Ishikawa (cell line): Measurements from ENCODE around the gene TRIL.

Experiments used
- CEBPB ChIP-seq: IDR thresholded peaks from 2 replicates; pipeline ENCODE4 v1.6.1; 2012
- EGR1 ChIP-seq: IDR thresholded peaks from 2 replicates; pipeline ENCODE4 v1.6.1; 2012
- EP300 ChIP-seq: IDR thresholded peaks from 2 replicates; pipeline ENCODE4 v1.6.1; 2012; ENCODE audit warnings: borderline replicate concordance
- FOXM1 ChIP-seq: IDR thresholded peaks from 2 replicates; pipeline ENCODE4 v1.6.1; 2012; ENCODE audit warnings: low read depth, borderline replicate concordance
- MAX ChIP-seq: IDR thresholded peaks from 2 replicates; pipeline ENCODE4 v1.6.1; 2012
- NFIC ChIP-seq: IDR thresholded peaks from 2 replicates; pipeline ENCODE4 v1.6.1; 2012
- RAD21 ChIP-seq: IDR thresholded peaks from 2 replicates; pipeline ENCODE4 v1.6.1; 2012; ENCODE audit warnings: low read depth
- REST ChIP-seq: IDR thresholded peaks from 2 replicates; pipeline ENCODE4 v1.6.1; 2012; ENCODE audit warnings: low read depth, mild to moderate bottlenecking
- TAF1 ChIP-seq: IDR thresholded peaks from 2 replicates; pipeline ENCODE4 v1.6.1; 2012; ENCODE audit warnings: low read depth, mild to moderate bottlenecking
- TCF12 ChIP-seq: IDR thresholded peaks from 2 replicates; pipeline ENCODE4 v1.6.1; 2012; ENCODE audit warnings: low read depth
- TEAD4 ChIP-seq: IDR thresholded peaks from 2 replicates; pipeline ENCODE4 v1.6.1; 2012
- USF1 ChIP-seq: IDR thresholded peaks from 2 replicates; pipeline ENCODE4 v1.6.1; 2012
- YY1 ChIP-seq: IDR thresholded peaks from 2 replicates; pipeline ENCODE4 v1.6.1; 2012; ENCODE audit warnings: low read depth
- ZBTB7A ChIP-seq: IDR thresholded peaks from 2 replicates; pipeline ENCODE4 v1.6.1; 2012; ENCODE audit warnings: low read depth

The TRIL gene

GRCh38 chr7:28904578-28905048 is 53.5 kb downstream of the TRIL start:
- no peak for TF ChIP-seq NFIC

GRCh38 chr7:28903730-28904577 is 54.2 kb downstream of the TRIL start:
- TF ChIP-seq EGR1 (no peak), USF1 (no peak), CEBPB (no peak), TEAD4 (no peak), TCF12 (no peak), TAF1 (no peak), EP300 (no peak), NFIC (no peak), YY1 (no peak), REST (no peak), ZBTB7A (no peak), FOXM1 (no peak), MAX (no peak), RAD21 (no peak)
